CD14-positive monocyte (primary cell): ENCODE data around the gene TEX36. TPM values are rescaled to one million over a fixed set of nuclear protein-coding genes. Genes with fewer than 3 reads are reported as not detected.

Experiments
- DNase-seq, 3 donors: peaks; one replicate each; pipeline ENCODE4 v3.0.0-alpha.2; 2011 to 2022
- H2AFZ ChIP-seq: 2 replicates; pipeline ENCODE4 v1.6.0; 2012; ENCODE audit warnings: mild to moderate bottlenecking, low read depth, low read length, inconsistent platforms; ENCODE audit not compliant: insufficient read depth, poor library complexity, severe bottlenecking
- H3K27ac ChIP-seq, 2 donors: 1 replicate in 1 of 2; 2 replicates in 1 of 2; pipeline ENCODE4 v1.5.1; 2012 to 2013; ENCODE audit warnings: low read length in 2 of 2, control low read depth in 1 of 2, inconsistent platforms in 1 of 2, low read depth in 1 of 2, mild to moderate bottlenecking in 1 of 2
- H3K27me3 ChIP-seq, 2 donors: one replicate each; pipeline versions ENCODE4 v1.6.0 to v1.6.1; 2011 to 2013; ENCODE audit warnings: low read length in 2 of 2; ENCODE audit not compliant: control insufficient read depth in 2 of 2, insufficient read depth in 2 of 2
- H3K36me3 ChIP-seq, 2 donors: replicated peaks in 1 of 2; 1 replicate in 1 of 2; 2 replicates in 1 of 2; pipeline versions ENCODE4 v1.5.1 to v1.6.1; 2012 to 2013; ENCODE audit warnings: low read length in 2 of 2, control low read depth in 1 of 2, inconsistent platforms in 1 of 2, mild to moderate bottlenecking in 1 of 2; ENCODE audit not compliant: insufficient read depth in 2 of 2, control insufficient read depth in 1 of 2
- H3K4me1 ChIP-seq, 2 donors: 1 replicate in 1 of 2; 2 replicates in 1 of 2; pipeline versions ENCODE4 v1.5.1 to v1.6.1; 2012 to 2013; ENCODE audit warnings: low read length in 2 of 2, control low read depth in 1 of 2, inconsistent platforms in 1 of 2, mild to moderate bottlenecking in 1 of 2, moderate library complexity in 1 of 2; ENCODE audit not compliant: insufficient read depth in 2 of 2, control insufficient read depth in 1 of 2
- H3K4me2 ChIP-seq: replicated peaks from 2 replicates; pipeline ENCODE3; 2012; ENCODE audit warnings: low read length, moderate library complexity, mild to moderate bottlenecking; ENCODE audit not compliant: poor library complexity, severe bottlenecking; ENCODE audit errors: extremely low read depth
- H3K4me3 ChIP-seq, 3 experiments: fragments of 200-600 bp in 1 of 3; sonication (generic) in 1 of 3; replicated peaks in 1 of 3; 1 replicate in 2 of 3; 2 replicates in 1 of 3; pipeline ENCODE4 v1.5.1; 2011 to 2013; ENCODE audit warnings: low read length in 3 of 3, mild to moderate bottlenecking in 3 of 3, control low read depth in 2 of 3, low read depth in 2 of 3, inconsistent platforms in 1 of 3, moderate library complexity in 1 of 3
- H3K79me2 ChIP-seq: 2 replicates; pipeline ENCODE4 v1.6.0; 2012; ENCODE audit warnings: mild to moderate bottlenecking, control low read depth, inconsistent platforms, low read length, moderate library complexity; ENCODE audit not compliant: insufficient read depth
- H3K9ac ChIP-seq: 2 replicates; pipeline ENCODE4 v1.6.0; 2017; ENCODE audit warnings: low read length, mild to moderate bottlenecking; ENCODE audit not compliant: insufficient read depth, poor library complexity, severe bottlenecking
- H3K9me3 ChIP-seq, 2 donors: replicated peaks in 1 of 2; 1 replicate in 1 of 2; 2 replicates in 1 of 2; pipeline versions ENCODE4 v1.5.1 to v1.6.1; 2012 to 2013; ENCODE audit warnings: low read length in 2 of 2, control low read depth in 1 of 2; ENCODE audit not compliant: control insufficient read depth in 1 of 2, insufficient read depth in 1 of 2
- H4K20me1 ChIP-seq: 2 replicates; pipeline ENCODE4 v1.6.0; 2012; ENCODE audit warnings: mild to moderate bottlenecking, low read length, control low read depth, moderate library complexity; ENCODE audit not compliant: insufficient read depth
- H3K27ac Mint-ChIP-seq, 7 donors: one replicate each; pipeline ENCODE4 v1.8.0; 2020; ENCODE audit warnings: mild to moderate bottlenecking in 7 of 7, mixed read lengths in 7 of 7, moderate library complexity in 6 of 7, inconsistent platforms in 2 of 7
- H3K27me3 Mint-ChIP-seq, 3 donors: one replicate each; pipeline ENCODE4 v1.8.0; 2021 to 2022; ENCODE audit warnings: low read depth in 3 of 3, mild to moderate bottlenecking in 3 of 3, mixed read lengths in 3 of 3, moderate library complexity in 3 of 3, inconsistent platforms in 1 of 3
- H3K36me3 Mint-ChIP-seq, 2 donors: one replicate each; pipeline ENCODE4 v1.8.0; 2020; ENCODE audit warnings: mixed read lengths in 2 of 2, inconsistent platforms in 1 of 2, mild to moderate bottlenecking in 1 of 2
- H3K4me1 Mint-ChIP-seq: one replicate; pipeline ENCODE4 v1.8.0; 2020; ENCODE audit warnings: mild to moderate bottlenecking, mixed read lengths
- H3K4me3 Mint-ChIP-seq, 2 donors: one replicate each; pipeline ENCODE4 v1.8.0; 2020; ENCODE audit warnings: mild to moderate bottlenecking in 2 of 2, mixed read lengths in 2 of 2, moderate library complexity in 1 of 2
- H3K9me3 Mint-ChIP-seq, 7 donors: one replicate each; pipeline ENCODE4 v1.8.0; 2020 to 2022; ENCODE audit warnings: mixed read lengths in 7 of 7, mild to moderate bottlenecking in 6 of 7, moderate library complexity in 6 of 7, inconsistent platforms in 2 of 7
- WGBS: methylation state at CpG from one replicate; pipeline ENCODE4 v1.1.5; 2013; ENCODE audit warnings: missing lambda C conversion rate; ENCODE audit not compliant: insufficient coverage; 5-methylcytosine and 5-hydroxymethylcytosine counted together
- intact Hi-C, 2 donors: fragments of 100-400 bp; cut with micrococcal nuclease; formaldehyde crosslinking; loops; one replicate each; pipeline versions ENCODE4 v1.15.0 to v1.15.1; 2023
- polyA plus RNA-seq, 3 donors: library from polyadenylated mRNA; depleted of rRNA in 1 of 3; unstranded in 2 of 3; stranded (reverse) in 1 of 3; fragments of 300-500 nt in 2 of 3; fragments of >200 nt in 1 of 3; fragmentation: Illumina TruSeq in 2 of 3; gene quantifications; 1 replicate in 2 of 3; 2 replicates in 1 of 3; pipeline ENCODE4 v1.2.3, GENCODE V29; 2012 to 2021
- TF ChIP-seq, protein P1 (sequence below): fragments of 200-600 bp; IDR thresholded peaks from one replicate; pipeline ENCODE4 v1.8.0; 2022; ENCODE audit warnings: antibody characterized with exemption, mild to moderate bottlenecking

Gene TEX36
- polyA plus RNA-seq, 3 donors, result not detected

DNA sequence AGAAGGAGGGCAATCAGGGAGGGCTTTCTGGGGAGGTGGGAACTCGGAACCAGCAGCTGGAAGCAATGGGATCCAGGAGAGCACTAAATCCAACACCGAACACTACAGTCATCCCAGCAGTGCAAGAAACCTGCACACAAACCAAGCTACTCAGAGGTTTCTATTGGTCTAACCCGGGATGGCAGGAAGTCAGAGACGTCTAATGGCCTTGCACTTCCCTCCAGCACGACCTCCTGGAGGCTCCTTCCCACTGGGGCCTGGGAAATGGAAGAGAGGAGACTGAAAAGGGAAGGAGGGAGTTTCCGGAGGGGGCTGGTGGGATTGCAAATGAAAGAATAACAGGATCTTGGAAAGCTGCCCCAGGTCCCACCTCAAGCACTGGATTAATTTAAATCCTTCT lies 56.3 kb downstream of the TEX36 start:
- Mint-ChIP-seq H3K4me1 (no peaks in the 10 kb centered on the region), H3K27me3 (peaks cover 1 to 5% (median 4%) of the 10 kb centered on the region in 3 donors), H3K4me3 (no peak overlapping the region), H3K36me3 (no peaks in the 10 kb centered on the region), H3K9me3 (peaks cover 0 to 2% (median 0%) of the 10 kb centered on the region in 7 donors), H3K27ac (no peak overlapping the region)
- no peaks in the 10 kb centered on the region for H3K36me3 ChIP-seq
- H3K4me2 ChIP-seq, result no peak overlapping the region
- no peaks in the 10 kb centered on the region for H3K27me3 ChIP-seq
- H3K9me3 ChIP-seq, result peaks cover 0 to under 1% of the 10 kb centered on the region in 2 donors
- TF ChIP-seq, protein P1, sequence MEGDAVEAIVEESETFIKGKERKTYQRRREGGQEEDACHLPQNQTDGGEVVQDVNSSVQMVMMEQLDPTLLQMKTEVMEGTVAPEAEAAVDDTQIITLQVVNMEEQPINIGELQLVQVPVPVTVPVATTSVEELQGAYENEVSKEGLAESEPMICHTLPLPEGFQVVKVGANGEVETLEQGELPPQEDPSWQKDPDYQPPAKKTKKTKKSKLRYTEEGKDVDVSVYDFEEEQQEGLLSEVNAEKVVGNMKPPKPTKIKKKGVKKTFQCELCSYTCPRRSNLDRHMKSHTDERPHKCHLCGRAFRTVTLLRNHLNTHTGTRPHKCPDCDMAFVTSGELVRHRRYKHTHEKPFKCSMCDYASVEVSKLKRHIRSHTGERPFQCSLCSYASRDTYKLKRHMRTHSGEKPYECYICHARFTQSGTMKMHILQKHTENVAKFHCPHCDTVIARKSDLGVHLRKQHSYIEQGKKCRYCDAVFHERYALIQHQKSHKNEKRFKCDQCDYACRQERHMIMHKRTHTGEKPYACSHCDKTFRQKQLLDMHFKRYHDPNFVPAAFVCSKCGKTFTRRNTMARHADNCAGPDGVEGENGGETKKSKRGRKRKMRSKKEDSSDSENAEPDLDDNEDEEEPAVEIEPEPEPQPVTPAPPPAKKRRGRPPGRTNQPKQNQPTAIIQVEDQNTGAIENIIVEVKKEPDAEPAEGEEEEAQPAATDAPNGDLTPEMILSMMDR, result no peak
- H3K4me3 ChIP-seq, result no peak overlapping the region
- no peaks in the 10 kb centered on the region for H3K4me1 ChIP-seq
- no peaks in the 10 kb centered on the region for H4K20me1 ChIP-seq
- intact Hi-C loops, result no loop called here
- H3K9ac ChIP-seq, result no peak overlapping the region
- 60% methylated on average over 1 of the region's 6 CpGs for WGBS
- DNase-seq, result no peak
- no peak overlapping the region for H2AFZ ChIP-seq
- no peaks in the 10 kb centered on the region for H3K79me2 ChIP-seq
- H3K27ac ChIP-seq, result no peak overlapping the region

DNA sequence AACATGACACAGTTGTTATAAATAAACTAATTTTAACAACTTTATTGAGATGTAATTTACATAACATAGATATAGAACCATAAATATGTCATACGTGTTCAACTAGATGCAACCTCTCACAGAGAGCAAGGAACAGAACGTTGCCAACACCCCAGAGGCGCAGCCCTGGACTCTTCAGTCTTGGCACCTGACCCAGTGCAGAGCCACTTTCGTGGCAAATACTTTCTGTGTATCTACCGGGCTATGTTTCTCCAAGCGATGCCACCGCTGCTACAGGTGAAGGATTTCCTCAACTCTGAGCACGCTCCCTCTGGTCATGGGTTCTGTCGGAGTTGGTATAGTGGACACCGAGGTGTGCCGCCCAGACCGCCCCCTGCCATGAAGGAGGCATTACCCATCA lies 57.4 kb downstream of the TEX36 start:
- no peaks in the 10 kb centered on the region for H3K36me3 Mint-ChIP-seq
- Histone ChIP-seq H3K4me3 (no peak overlapping the region), H3K4me1 (no peaks in the 10 kb centered on the region), H2AFZ (no peak overlapping the region), H3K27ac (no peak overlapping the region), H3K9me3 (peaks cover 0 to 3% of the 10 kb centered on the region in 2 donors), H3K27me3 (no peaks in the 10 kb centered on the region), H3K9ac (no peak overlapping the region), H3K4me2 (no peak overlapping the region), H3K36me3 (no peaks in the 10 kb centered on the region), H3K79me2 (no peaks in the 10 kb centered on the region), H4K20me1 (no peaks in the 10 kb centered on the region)
- peaks cover 0 to 5% (median 0%) of the 10 kb centered on the region in 7 donors for H3K9me3 Mint-ChIP-seq
- peaks cover 1 to 5% (median 4%) of the 10 kb centered on the region in 3 donors for H3K27me3 Mint-ChIP-seq
- intact Hi-C loops, result no loop called here
- TF ChIP-seq, protein P1, result no peak
- no peaks in the 10 kb centered on the region for H3K4me1 Mint-ChIP-seq
- no peak overlapping the region for H3K4me3 Mint-ChIP-seq
- 89% methylated on average over 12 of the region's 12 CpGs for WGBS
- no peak for DNase-seq
- H3K27ac Mint-ChIP-seq, result no peak overlapping the region
